K562 (cell line): ENCODE data around the gene UBE2L5. TPM values are rescaled to one million over a fixed set of nuclear protein-coding genes. Genes with fewer than 3 reads are reported as not detected.

Experiments
- ATAC-seq: fragments of 200-7000 bp; cut with Tn5 transposase; 3 replicates; pipeline ENCODE4 v1.9.1; 2020; ENCODE audit warnings: moderate library complexity
- BruUV-seq: library from RNA; stranded (reverse); fragments of 400-500 nt; replicated peaks from 2 replicates; lab custom pipeline; 2021; lab: Mats Ljungman, UMichigan
- CTCF ChIA-PET: fragments of 300-600 bp; formaldehyde crosslinking; extraction: SDS; loops from one replicate; lab custom pipeline; 2021; ENCODE audit warnings: low intra/inter-chr PET ratio; lab: Yijun Ruan, JAX
- POLR2A ChIA-PET: fragments of 300-600, 350-650 bp; sonication (Branson Sonifier 250); formaldehyde crosslinking; extraction: SDS; loops from one replicate; lab custom pipeline; 2021; ENCODE audit warnings: antibody characterized with exemption, inconsistent platforms; lab: Yijun Ruan, JAX
- DNase-seq, 4 experiments: peaks; one replicate each; pipeline versions ENCODE4 v3.0.0 to v3.0.0-alpha.2; 2011 to 2018; ENCODE audit warnings: low spot score in 3 of 4, mixed read lengths in 3 of 4; ENCODE audit errors: extremely low read depth in 1 of 4
- FAIRE-seq: peaks from 2 replicates; lab custom pipeline; 2011; peaks lifted over from hg19 to GRCh38; lab: Jason Lieb, UNC
- H2AFZ ChIP-seq: 2 replicates; pipeline ENCODE4 v1.6.0; 2011; ENCODE audit warnings: low read depth, low read length, control low read depth, inconsistent platforms
- H3K27ac ChIP-seq: fragments of 200-600 bp; 3 replicates; pipeline ENCODE4 v1.8.0; 2011; ENCODE audit warnings: low read depth, mild to moderate bottlenecking, control low read depth, inconsistent platforms, low read length, moderate library complexity, mixed read lengths; ENCODE audit errors: extremely low read depth
- H3K27me3 ChIP-seq, 2 experiments: fragments of 300-600 bp in 1 of 2; 2 replicates in 1 of 2; 3 replicates in 1 of 2; pipeline versions ENCODE4 v1.6.0 to v1.8.0; 2011; ENCODE audit warnings: inconsistent platforms in 2 of 2, low read length in 2 of 2, mild to moderate bottlenecking in 1 of 2, mixed read lengths in 1 of 2, moderate library complexity in 1 of 2; ENCODE audit not compliant: control insufficient read depth in 2 of 2, insufficient read depth in 2 of 2
- H3K36me3 ChIP-seq: fragments of 300-600 bp; 3 replicates; pipeline ENCODE4 v1.8.0; 2011; ENCODE audit warnings: mild to moderate bottlenecking, low read length, inconsistent platforms; ENCODE audit not compliant: control insufficient read depth, insufficient read depth
- H3K4me1 ChIP-seq, 2 experiments: fragments of 200-600 bp in 1 of 2; replicated peaks in 1 of 2; 2 replicates in 1 of 2; 3 replicates in 1 of 2; pipeline versions ENCODE4 v1.5.1 to v1.8.0; 2011; ENCODE audit warnings: inconsistent platforms in 2 of 2, low read length in 2 of 2, mild to moderate bottlenecking in 1 of 2, mixed read lengths in 1 of 2, moderate library complexity in 1 of 2; ENCODE audit not compliant: control insufficient read depth in 2 of 2, insufficient read depth in 2 of 2
- H3K4me2 ChIP-seq: 2 replicates; pipeline ENCODE4 v1.6.1; 2011; ENCODE audit warnings: low read length, control low read depth, inconsistent platforms, mixed read lengths; ENCODE audit not compliant: insufficient read depth
- H3K4me3 ChIP-seq: fragments of 200-600 bp; sonication (generic), shearing (Covaris generic); 2 replicates; pipeline ENCODE4 v1.5.1; 2016; ENCODE audit warnings: control low read depth, inconsistent platforms
- H3K79me2 ChIP-seq: fragments of 200-600 bp; 3 replicates; pipeline ENCODE4 v1.8.0; 2011; ENCODE audit warnings: low read length, inconsistent platforms; ENCODE audit not compliant: control insufficient read depth, insufficient read depth
- H3K9ac ChIP-seq, 2 experiments: 2 replicates each; pipeline versions ENCODE4 v1.6.0 to v1.6.1; 2011; ENCODE audit warnings: low read depth in 2 of 2, low read length in 2 of 2, control low read depth in 1 of 2, inconsistent platforms in 1 of 2, mild to moderate bottlenecking in 1 of 2, mixed read lengths in 1 of 2; ENCODE audit not compliant: insufficient read depth in 1 of 2
- H3K9me1 ChIP-seq: one replicate; pipeline ENCODE4 v1.6.0; 2011; ENCODE audit warnings: inconsistent platforms, mild to moderate bottlenecking, low read length, moderate library complexity; ENCODE audit not compliant: control insufficient read depth, insufficient read depth
- H3K9me3 ChIP-seq: replicated peaks from 2 replicates; pipeline ENCODE4 v1.5.1; 2011; ENCODE audit warnings: low read depth, low read length, inconsistent platforms; ENCODE audit not compliant: control insufficient read depth, insufficient read depth
- H4K20me1 ChIP-seq: replicated peaks from 2 replicates; pipeline ENCODE4 v1.6.1; 2011; ENCODE audit warnings: low read length, inconsistent platforms, mixed read lengths; ENCODE audit not compliant: control insufficient read depth, insufficient read depth
- CTCF ChIP-seq, 3 experiments: IDR thresholded peaks in 2 of 3; conservative IDR thresholded peaks in 1 of 3; 2 replicates each; pipeline ENCODE4 v1.5.1; 2011 to 2012; ENCODE audit warnings: low read length in 3 of 3, mild to moderate bottlenecking in 3 of 3, control low read depth in 2 of 3, improper control_type of control experiment in 1 of 3, inconsistent platforms in 1 of 3, low read depth in 1 of 3, mixed read lengths in 1 of 3, moderate library complexity in 1 of 3; ENCODE audit not compliant: insufficient read depth in 2 of 3
- JUNB ChIP-seq: fragments of 450-650 bp; formaldehyde crosslinking; conservative IDR thresholded peaks from 2 replicates; pipeline ENCODE4 v1.4.0; 2020; ENCODE audit warnings: mild to moderate bottlenecking
- KLF10 ChIP-seq: fragments of 250-450 bp; sonication (Bioruptor Pico); IDR thresholded peaks from 2 replicates; pipeline ENCODE4 v1.6.1; 2021; ENCODE audit warnings: matching md5 sums
- NFIC ChIP-seq: fragments of 450-650 bp; IDR thresholded peaks from 2 replicates; pipeline ENCODE4 v1.6.1; 2017; ENCODE audit warnings: mild to moderate bottlenecking, inconsistent platforms
- PHB2 ChIP-seq: fragments of 450-650 bp; IDR thresholded peaks from 2 replicates; pipeline ENCODE4 v1.6.1; 2017; ENCODE audit warnings: low read depth
- PML ChIP-seq: IDR thresholded peaks from 2 replicates; pipeline ENCODE4 v1.6.1; 2012; ENCODE audit warnings: low read length, inconsistent platforms
- RHOXF2B ChIP-seq: fragments of 250-450 bp; sonication (Bioruptor Pico); conservative IDR thresholded peaks from 2 replicates; pipeline ENCODE4 v1.5.1; 2021
- SMARCA4 ChIP-seq: fragments of 450-650 bp; IDR thresholded peaks from 2 replicates; pipeline ENCODE4 v1.6.1; 2016
- STAT5B ChIP-seq: fragments of 250-450 bp; sonication (Bioruptor Pico); IDR thresholded peaks from 2 replicates; pipeline ENCODE4 v1.8.0; 2021; ENCODE audit warnings: mild to moderate bottlenecking, inconsistent platforms
- WGBS: fragments of 100-300 bp; shearing (Covaris generic); methylation state at CpG from one replicate; pipeline ENCODE4 v1.1.6; 2016; ENCODE audit warnings: low coverage, mixed read lengths; ENCODE audit not compliant: insufficient coverage; ENCODE audit errors: missing lambda C conversion rate; 5-methylcytosine and 5-hydroxymethylcytosine counted together
- in situ Hi-C: fragments of 300-500 bp; cut with MboI; formaldehyde crosslinking; loops from 4 replicates; pipeline ENCODE4 v1.15.0; 2018; ENCODE audit warnings: inconsistent platforms, mixed read lengths
- intact Hi-C: fragments of 100-400 bp; cut with micrococcal nuclease; formaldehyde crosslinking; loops from 2 replicates; pipeline ENCODE4 v1.14.2; 2022
- polyA plus RNA-seq, 8 experiments: library from polyadenylated mRNA; depleted of rRNA in 4 of 8; stranded (reverse) in 5 of 8; unstranded in 3 of 8; fragments of >200 nt; fragmentation: Nextera tagmentation in 2 of 8; fragmentation: Illumina TruSeq in 1 of 8; extraction: Ambion mirVana in 2 of 8; extraction: Trizol in 1 of 8; gene quantifications; 2 replicates each; pipeline versions ENCODE4 v1.2.1 to v1.2.3, GENCODE V29; 2011 to 2014; ENCODE audit warnings: inconsistent platforms in 1 of 8, missing spikeins in 1 of 8
- total RNA-seq, 7 experiments: library from RNA; depleted of rRNA in 6 of 7; stranded (reverse); fragments of >200 nt in 6 of 7; fragmentation: Illumina TruSeq in 2 of 7; extraction: Trizol in 2 of 7; gene quantifications; 2 replicates each; pipeline versions ENCODE4 v1.2.1 to v1.2.3, GENCODE V29; 2011 to 2021; ENCODE audit warnings: low replicate concordance in 1 of 7

UBE2L5 gene
- total and polyA plus RNA-seq, 9 of the 15 experiments (the other 6 are each of a cell fraction or from before 2014, with no cell fraction given) = 0.22 to 1.5 (median 0.86) TPM; not detected in 6

- Histone ChIP-seq H3K27me3 (no peaks in the 10 kb centered on the region), H3K4me1 (no peaks in the 10 kb centered on the region), H3K36me3 (peaks cover 3% of the 10 kb centered on the region; the same call in 1 of the 3 replicates), H2AFZ (no peak overlapping the region), H3K4me2 (no peak overlapping the region), H3K9ac (no peak overlapping the region), H3K9me1 (no peaks in the 10 kb centered on the region), H4K20me1 (no peaks in the 10 kb centered on the region), H3K9me3 (no peaks in the 10 kb centered on the region), H3K27ac (no peak overlapping the region), H3K4me3 (no peak overlapping the region), H3K79me2 (no peaks in the 10 kb centered on the region)
- ChIA-PET POLR2A (interaction anchor here (1.0 kb wide), 1 partner anchor 14 kb away, joined by 3 read pairs; no protein-coding TSS in a partner anchor), CTCF (no interaction called here)
- TF ChIP-seq RHOXF2B (CRISPR knock-in tag) = no peak
- TF ChIP-seq CTCF (IDR thresholded peaks at IDR 0.05 in 2 of 3, conservative IDR thresholded peaks at IDR 0.05 in 1 of 3; ENCODE audit: insufficient read depth in 2 of 3, low read depth in 1 of 3, low read length in 3 of 3) = peak in 2 of 3 experiments; percentile 8 to 20; a peak in 2 of 6 replicates
- no peak for ATAC-seq
- BruUV-seq = no TSS peak
- WGBS = 33% methylated on average over 4 of the region's 4 CpGs
- no peak for DNase-seq
- intact Hi-C loops (no loop called here), in situ Hi-C loops (no loop called here)
- no peak for FAIRE-seq
These were observed 31.4 kb downstream of the UBE2L5 start for GRCh38 chr13:30453727-30454126.

GRCh38 chr13:30454991-30455390 lies 32.7 kb downstream of the UBE2L5 start:
- Histone ChIP-seq H2AFZ (no peak overlapping the region), H3K4me2 (no peak overlapping the region), H3K9me3 (no peaks in the 10 kb centered on the region), H3K9me1 (no peaks in the 10 kb centered on the region), H3K4me1 (no peaks in the 10 kb centered on the region), H3K36me3 (peaks cover 16% of the 10 kb centered on the region; the same call in 1 of the 3 replicates), H3K9ac (no peak overlapping the region), H3K27ac (no peak overlapping the region), H3K79me2 (no peaks in the 10 kb centered on the region), H3K4me3 (no peak overlapping the region), H4K20me1 (no peaks in the 10 kb centered on the region), H3K27me3 (no peaks in the 10 kb centered on the region)
- BruUV-seq = no TSS peak
- ChIA-PET CTCF (no interaction called here), POLR2A (interaction anchor here (0.7 to 2.0 kb wide), 3 partner anchors 12 to 37 kb away, joined by 3 to 11 read pairs (median 3); no protein-coding TSS in a partner anchor)
- 21% methylated on average over 2 of the region's 2 CpGs for WGBS
- DNase-seq = no peak
- peak; percentile 32 for ATAC-seq
- no peak for FAIRE-seq
- in situ Hi-C loops = no loop called here
- intact Hi-C loops = no loop called here
- no peak for TF ChIP-seq PML
- TF ChIP-seq PHB2 = no peak
- no peak for TF ChIP-seq CTCF (IDR thresholded peaks at IDR 0.05 in 2 of 3, conservative IDR thresholded peaks at IDR 0.05 in 1 of 3; ENCODE audit: insufficient read depth in 2 of 3, low read depth in 1 of 3, low read length in 3 of 3)
- no peak for TF ChIP-seq JUNB (CRISPR knock-in tag)
- TF ChIP-seq STAT5B (CRISPR knock-in tag) = no peak
- TF ChIP-seq SMARCA4 = no peak
- TF ChIP-seq NFIC = no peak
- no peak for TF ChIP-seq KLF10 (CRISPR knock-in tag)
